GM19099 (cell line): ENCODE measurements around the gene DLK1.

Experiments
- POLR2A ChIP-seq: IDR thresholded peaks from 3 replicates; pipeline ENCODE4 v1.6.1; 2011; ENCODE audit warnings: low read depth; ENCODE audit not compliant: insufficient read length; ENCODE audit errors: extremely low read depth

Gene DLK1

GRCh38 chr14:100719976-100720520 is 6.6 kb upstream of the DLK1 start:
- TF ChIP-seq POLR2A, result no peak

- no peak for TF ChIP-seq POLR2A
Observed at GRCh38 chr14:100721568-100721967, 5.1 kb upstream of the DLK1 start.

- TF ChIP-seq POLR2A, result no peak
Observed at GRCh38 chr14:100722367-100722766, 4.3 kb upstream of the DLK1 start.

- no peak for TF ChIP-seq POLR2A
Observed at GRCh38 chr14:100723135-100723829, 3.4 kb upstream of the DLK1 start.

DNA sequence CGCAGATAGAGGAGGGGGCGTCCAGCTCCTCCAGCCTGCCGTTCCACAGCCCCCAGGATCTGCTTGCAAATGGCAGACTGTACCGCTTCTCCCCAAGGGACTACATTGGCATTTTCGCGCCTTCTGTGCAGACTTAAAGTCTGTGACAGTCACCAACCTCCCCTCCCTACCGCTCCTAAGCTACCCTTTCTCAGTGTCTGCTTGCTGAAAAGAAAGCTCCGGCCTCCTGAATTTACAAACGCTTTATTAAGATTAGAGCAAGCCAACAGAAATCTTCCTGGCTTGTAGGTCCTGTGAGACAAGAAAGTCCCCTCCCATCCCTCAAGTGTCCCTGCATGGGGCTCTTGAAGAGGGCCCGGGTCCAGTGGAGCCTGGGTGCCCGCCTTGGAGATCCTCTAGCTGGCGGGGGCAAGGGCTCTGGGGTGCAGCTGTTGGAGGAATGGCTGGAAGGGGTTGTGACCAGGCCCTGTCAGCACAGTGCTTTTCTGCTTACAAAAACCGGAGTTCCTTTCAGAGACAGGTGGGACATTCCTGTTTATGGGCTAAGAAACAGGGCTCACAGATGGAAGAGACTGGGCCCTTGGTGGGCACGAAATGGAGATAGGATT is 2.8 kb upstream of the DLK1 start:
- TF ChIP-seq POLR2A, result no peak

GRCh38 chr14:100724536-100724935 is 2.2 kb upstream of the DLK1 start:
- TF ChIP-seq POLR2A, result no peak

GRCh38 chr14:100725587-100726387 is 905 bp upstream of the DLK1 start:
- TF ChIP-seq POLR2A, result no peak

GRCh38 chr14:100727086-100727872 is 587 bp downstream of the DLK1 start:
- no peak for TF ChIP-seq POLR2A

- TF ChIP-seq POLR2A, result no peak
Observed at GRCh38 chr14:100727873-100728240, 1.2 kb downstream of the DLK1 start.

- no peak for TF ChIP-seq POLR2A
Observed at GRCh38 chr14:100728962-100729361, 2.3 kb downstream of the DLK1 start.

DNA sequence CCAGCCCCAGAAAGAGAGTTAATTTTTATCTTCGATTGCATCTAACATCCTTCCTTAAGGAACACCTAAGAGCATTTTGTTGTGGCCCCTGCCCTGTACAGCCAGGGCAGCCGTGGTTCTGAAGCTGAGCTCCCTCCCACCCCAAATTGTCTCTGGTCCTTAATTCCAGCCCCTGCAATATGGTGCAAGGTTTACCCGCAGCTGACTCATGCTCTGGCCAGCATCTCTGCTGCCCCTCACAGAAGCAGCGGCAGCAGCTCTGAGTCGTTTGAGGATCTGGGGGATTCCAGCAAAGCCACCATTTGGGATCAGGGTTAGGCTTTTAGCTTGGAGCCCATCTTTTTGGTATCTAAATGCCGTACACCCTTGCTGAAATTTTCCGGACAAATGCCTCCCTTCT is 3.3 kb downstream of the DLK1 start:
- no peak for TF ChIP-seq POLR2A

DNA sequence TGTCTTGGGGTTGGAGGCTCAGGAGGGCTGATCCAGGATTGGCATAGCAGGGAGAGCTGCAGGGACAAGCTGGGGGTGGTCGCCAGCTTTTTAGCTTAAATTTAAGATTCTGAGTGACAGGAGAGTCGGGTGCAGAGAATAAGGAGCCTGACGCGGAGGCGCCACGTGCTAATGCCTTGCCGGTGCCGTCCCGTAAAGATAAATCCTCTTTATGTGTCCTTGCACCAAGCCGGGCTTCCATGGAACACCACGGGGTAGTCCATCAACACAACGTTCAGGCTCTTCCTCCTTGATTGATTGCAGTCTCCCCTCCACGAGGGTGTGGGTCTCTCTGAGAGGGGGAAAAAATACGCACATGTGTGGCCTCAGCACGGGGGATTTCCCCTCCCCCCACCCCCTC is 3.9 kb downstream of the DLK1 start:
- TF ChIP-seq POLR2A, result no peak

DNA sequence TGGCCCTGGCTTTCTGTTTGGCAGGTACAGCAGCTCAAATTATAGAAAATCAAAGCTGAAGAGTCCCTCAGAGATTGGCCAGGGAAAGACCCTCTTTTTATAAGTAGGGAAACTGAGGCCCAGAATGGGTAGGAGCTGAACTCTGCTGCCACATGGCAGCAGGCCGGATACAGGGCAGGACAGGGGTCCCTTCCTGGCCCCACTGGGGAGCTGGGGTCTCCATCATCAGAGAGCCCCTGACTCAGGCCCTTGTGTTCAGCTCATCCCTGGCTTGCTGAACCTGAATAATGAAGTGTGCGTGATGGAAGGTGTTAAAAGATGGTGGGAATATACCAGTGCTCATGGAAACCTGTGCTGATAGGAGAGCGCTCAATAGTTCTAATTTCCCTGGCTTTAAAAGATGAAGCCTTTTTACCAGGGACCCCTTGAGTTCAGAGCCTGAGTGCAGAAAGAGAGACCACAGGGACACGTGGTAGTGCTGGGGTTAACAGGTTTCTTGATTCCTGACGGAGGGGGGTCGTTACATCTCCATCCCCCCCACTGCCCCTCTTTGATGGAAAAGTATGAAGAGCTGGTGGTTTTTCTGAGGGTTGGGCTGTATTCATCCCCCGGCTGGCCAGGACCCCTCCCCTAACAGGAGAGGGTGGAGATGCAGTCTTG is 4.4 kb downstream of the DLK1 start:
- TF ChIP-seq POLR2A, result no peak
